Activated naive CD4-positive, alpha-beta T cell treated with anti-CD3 and anti-CD28 coated beads, Interleukin-2, amount 10 ng/mL, durations not matched to agents 7 days and 5 days (primary cell): Measurements from ENCODE around the gene CARNS1.

ENCODE experiments used
- CTCF ChIA-PET: fragments of 350-600 bp; sonication (Branson Sonifier 250); formaldehyde crosslinking; loops from one replicate; lab custom pipeline; 2021; ENCODE audit warnings: antibody characterized with exemption; lab: Charles Lee
- DNase-seq: peaks from one replicate; pipeline ENCODE4 v3.0.0-alpha.2; 2020
- H3K27ac Mint-ChIP-seq: one replicate; pipeline ENCODE4 v1.8.0; 2021; ENCODE audit warnings: mild to moderate bottlenecking, moderate library complexity, mixed read lengths
- H3K27me3 Mint-ChIP-seq: one replicate; pipeline ENCODE4 v1.8.0; 2021; ENCODE audit warnings: mild to moderate bottlenecking, mixed read lengths
- H3K36me3 Mint-ChIP-seq: one replicate; pipeline ENCODE4 v1.8.0; 2021; ENCODE audit warnings: mixed read lengths
- H3K4me1 Mint-ChIP-seq: one replicate; pipeline ENCODE4 v1.8.0; 2021; ENCODE audit warnings: mixed read lengths
- H3K4me3 Mint-ChIP-seq: one replicate; pipeline ENCODE4 v1.8.0; 2021; ENCODE audit warnings: mild to moderate bottlenecking, moderate library complexity, mixed read lengths
- H3K9me3 Mint-ChIP-seq: one replicate; pipeline ENCODE4 v1.8.0; 2021; ENCODE audit warnings: mixed read lengths

The CARNS1 gene

GRCh38 chr11:67413266-67413849 lies 2.1 kb upstream of the CARNS1 start:
- peaks cover 25% of the 10 kb centered on the region for H3K36me3 Mint-ChIP-seq

GRCh38 chr11:67416416-67417335 lies 1.2 kb downstream of the CARNS1 start:
- Mint-ChIP-seq H3K27me3 (peaks cover 57% of the 10 kb centered on the region), H3K9me3 (no peaks in the 10 kb centered on the region), H3K4me3 (peak overlapping the region; percentile 58), H3K36me3 (peaks cover 4% of the 10 kb centered on the region), H3K4me1 (peaks cover 77% of the 10 kb centered on the region), H3K27ac (peak overlapping the region; percentile 88)
- DNase-seq, result peak; percentile 75
- CTCF ChIA-PET, result no interaction called here

More at GRCh38 chr11:67413266-67413849, 2.1 kb upstream of the CARNS1 start:
- H3K27ac Mint-ChIP-seq, result peak overlapping the region; percentile 28
- no peak overlapping the region for H3K4me3 Mint-ChIP-seq
- no peak for DNase-seq
- CTCF ChIA-PET, result interaction anchor here (1.1 to 1.8 kb wide), 2 partner anchors 9 to 31 kb away, joined by 3 to 5 read pairs; partner anchors contain the start of gene TBC1D10C
- no peaks in the 10 kb centered on the region for H3K9me3 Mint-ChIP-seq
- H3K27me3 Mint-ChIP-seq, result peaks cover 39% of the 10 kb centered on the region
- H3K4me1 Mint-ChIP-seq, result peaks cover 82% of the 10 kb centered on the region

GRCh38 chr11:67417425-67417824 lies 1.9 kb downstream of the CARNS1 start:
- DNase-seq, result no peak
- peaks cover 4% of the 10 kb centered on the region for H3K36me3 Mint-ChIP-seq
- no peak overlapping the region for H3K4me3 Mint-ChIP-seq
- no peak overlapping the region for H3K27ac Mint-ChIP-seq
- H3K4me1 Mint-ChIP-seq, result peaks cover 69% of the 10 kb centered on the region
- CTCF ChIA-PET, result interaction anchor here (1.1 kb wide), 1 partner anchor 16 kb away, joined by 6 read pairs; the partner anchor contains the start of gene PPP1CA
- no peaks in the 10 kb centered on the region for H3K9me3 Mint-ChIP-seq
- peaks cover 57% of the 10 kb centered on the region for H3K27me3 Mint-ChIP-seq

- Mint-ChIP-seq H3K27me3 (peaks cover 50% of the 10 kb centered on the region), H3K36me3 (no peaks in the 10 kb centered on the region), H3K4me3 (peak overlapping the region; percentile 60), H3K4me1 (peaks cover 64% of the 10 kb centered on the region), H3K27ac (peak overlapping the region; percentile 65), H3K9me3 (no peaks in the 10 kb centered on the region)
- CTCF ChIA-PET, result interaction anchor here (1.1 to 2.4 kb wide), 3 partner anchors 10 to 17 kb away, joined by 3 to 9 read pairs (median 6); partner anchors contain the start of gene PPP1CA
- DNase-seq, result no peak
Observed at GRCh38 chr11:67418476-67419281, 3.2 kb downstream of the CARNS1 start.

GRCh38 chr11:67419325-67420049 lies 4.0 kb downstream of the CARNS1 start:
- H3K9me3 Mint-ChIP-seq, result no peaks in the 10 kb centered on the region
- no peak for DNase-seq
- H3K4me3 Mint-ChIP-seq, result peak overlapping the region; percentile 76
- CTCF ChIA-PET, result interaction anchor here (1.1 to 2.4 kb wide), 3 partner anchors 11 to 19 kb away, joined by 3 to 9 read pairs (median 6); partner anchors contain the start of genes PPP1CA and PTPRCAP
- peaks cover 43% of the 10 kb centered on the region for H3K27me3 Mint-ChIP-seq
- peak overlapping the region; percentile 65 for H3K27ac Mint-ChIP-seq
- peaks cover 62% of the 10 kb centered on the region for H3K4me1 Mint-ChIP-seq
- no peaks in the 10 kb centered on the region for H3K36me3 Mint-ChIP-seq

GRCh38 chr11:67420147-67420645 lies 4.7 kb downstream of the CARNS1 start:
- Mint-ChIP-seq H3K27ac (peak overlapping the region; percentile 56), H3K36me3 (no peaks in the 10 kb centered on the region), H3K4me3 (peak overlapping the region; percentile 76), H3K27me3 (peaks cover 36% of the 10 kb centered on the region), H3K9me3 (no peaks in the 10 kb centered on the region), H3K4me1 (peaks cover 65% of the 10 kb centered on the region)
- no peak for DNase-seq
- CTCF ChIA-PET, result interaction anchor here (1.6 to 2.4 kb wide), 2 partner anchors 18 to 19 kb away, joined by 6 to 9 read pairs; partner anchors contain the start of genes PPP1CA and PTPRCAP

GRCh38 chr11:67420646-67421429 lies 5.4 kb downstream of the CARNS1 start:
- peak overlapping the region; percentile 77 for H3K27ac Mint-ChIP-seq
- no peaks in the 10 kb centered on the region for H3K36me3 Mint-ChIP-seq
- peak overlapping the region; percentile 76 for H3K4me3 Mint-ChIP-seq
- peaks cover 67% of the 10 kb centered on the region for H3K4me1 Mint-ChIP-seq
- DNase-seq, result peak; percentile 98
- H3K27me3 Mint-ChIP-seq, result peaks cover 34% of the 10 kb centered on the region
- CTCF ChIA-PET, result interaction anchor here (1.6 to 2.4 kb wide), 2 partner anchors 17 to 19 kb away, joined by 6 to 9 read pairs; partner anchors contain the start of genes PPP1CA and PTPRCAP
- no peaks in the 10 kb centered on the region for H3K9me3 Mint-ChIP-seq

- Mint-ChIP-seq H3K27me3 (peaks cover 27% of the 10 kb centered on the region), H3K27ac (peak overlapping the region; percentile 77), H3K4me1 (peaks cover 64% of the 10 kb centered on the region), H3K9me3 (no peaks in the 10 kb centered on the region), H3K36me3 (no peaks in the 10 kb centered on the region), H3K4me3 (peak overlapping the region; percentile 62)
- no peak for DNase-seq
- CTCF ChIA-PET, result interaction anchor here (2.4 kb wide), 1 partner anchor 20 kb away, joined by 9 read pairs; the partner anchor contains the start of gene PPP1CA
Observed at GRCh38 chr11:67421430-67422031, 6.1 kb downstream of the CARNS1 start.

- peaks cover 23% of the 10 kb centered on the region for H3K27me3 Mint-ChIP-seq
- peaks cover 65% of the 10 kb centered on the region for H3K4me1 Mint-ChIP-seq
- no peak overlapping the region for H3K4me3 Mint-ChIP-seq
- H3K36me3 Mint-ChIP-seq, result no peaks in the 10 kb centered on the region
- H3K9me3 Mint-ChIP-seq, result no peaks in the 10 kb centered on the region
- no peak overlapping the region for H3K27ac Mint-ChIP-seq
- DNase-seq, result no peak
- CTCF ChIA-PET, result interaction anchor here (0.6 kb wide), 1 partner anchor 781 kb away, joined by 3 read pairs; no protein-coding TSS in a partner anchor
Observed at GRCh38 chr11:67422891-67423290, 7.4 kb downstream of the CARNS1 start.

GRCh38 chr11:67423466-67423865 lies 8.0 kb downstream of the CARNS1 start:
- no peak for DNase-seq
- Mint-ChIP-seq H3K36me3 (no peaks in the 10 kb centered on the region), H3K4me3 (no peak overlapping the region), H3K4me1 (peaks cover 63% of the 10 kb centered on the region), H3K27ac (no peak overlapping the region), H3K9me3 (no peaks in the 10 kb centered on the region), H3K27me3 (peaks cover 21% of the 10 kb centered on the region)
- CTCF ChIA-PET, result interaction anchor here (0.6 kb wide), 1 partner anchor 781 kb away, joined by 3 read pairs; no protein-coding TSS in a partner anchor

- H3K4me1 Mint-ChIP-seq, result peaks cover 60% of the 10 kb centered on the region
- H3K36me3 Mint-ChIP-seq, result peaks cover 2% of the 10 kb centered on the region
Observed at GRCh38 chr11:67423891-67424613, 8.6 kb downstream of the CARNS1 start.

More at GRCh38 chr11:67423891-67424613, 8.6 kb downstream of the CARNS1 start:
- CTCF ChIA-PET, result no interaction called here
- Mint-ChIP-seq H3K4me3 (no peak overlapping the region), H3K27me3 (peaks cover 18% of the 10 kb centered on the region), H3K9me3 (no peaks in the 10 kb centered on the region), H3K27ac (no peak overlapping the region)
- no peak for DNase-seq
